DOHH2 (cell line): ENCODE data around the gene SLC38A9.
"Not testable (repeated sequence)": the region's sequence is repeated elsewhere in the genome, so short reads cannot be mapped to it uniquely, and the experiment has no call there.

Experiments
- H3F3A ChIP-seq: fragments of 200-600 bp; sonication (generic), shearing (Covaris generic); 2 replicates; pipeline ENCODE4 v1.6.0; 2016; ENCODE audit warnings: antibody characterized with exemption, mild to moderate bottlenecking; ENCODE audit not compliant: control insufficient read depth, insufficient read depth
- H3K27ac ChIP-seq: fragments of 200-600 bp; sonication (generic); 2 replicates; pipeline ENCODE4 v1.5.1; 2014; ENCODE audit warnings: low read depth, mild to moderate bottlenecking, low read length, moderate library complexity
- H3K27me3 ChIP-seq: fragments of 200-600 bp; sonication (generic); 2 replicates; pipeline ENCODE4 v1.6.1; 2014; ENCODE audit warnings: mild to moderate bottlenecking, low read length, mixed read lengths; ENCODE audit not compliant: control insufficient read depth
- H3K36me3 ChIP-seq: fragments of 200-600 bp; sonication (generic); 2 replicates; pipeline ENCODE4 v1.6.1; 2014; ENCODE audit warnings: mild to moderate bottlenecking, low read length, moderate library complexity, mixed read lengths; ENCODE audit not compliant: control insufficient read depth
- H3K4me1 ChIP-seq: fragments of 200-600 bp; sonication (generic); 2 replicates; pipeline ENCODE4 v1.6.1; 2014; ENCODE audit warnings: mild to moderate bottlenecking, low read length, mixed read lengths; ENCODE audit not compliant: control insufficient read depth
- H3K4me2 ChIP-seq: fragments of 200-600 bp; sonication (generic); 2 replicates; pipeline ENCODE4 v1.6.0; 2014; ENCODE audit warnings: mild to moderate bottlenecking, low read length, moderate library complexity
- H3K4me3 ChIP-seq: fragments of 200-600 bp; sonication (generic); 2 replicates; pipeline ENCODE4 v1.5.1; 2014; ENCODE audit warnings: mild to moderate bottlenecking, low read length, mixed read lengths
- H3K79me2 ChIP-seq: fragments of 200-600 bp; sonication (generic); 2 replicates; pipeline ENCODE4 v1.6.1; 2014; ENCODE audit warnings: mild to moderate bottlenecking, low read length, mixed read lengths; ENCODE audit not compliant: control insufficient read depth
- H3K9me2 ChIP-seq: fragments of 200-600 bp; sonication (generic); replicated peaks from 2 replicates; pipeline ENCODE4 v1.6.1; 2014; ENCODE audit warnings: mild to moderate bottlenecking, low read length, mixed read lengths; ENCODE audit not compliant: control insufficient read depth
- H3K9me3 ChIP-seq: fragments of 200-600 bp; sonication (generic); 2 replicates; pipeline ENCODE4 v1.6.1; 2014; ENCODE audit warnings: antibody characterized with exemption, low read length, mixed read lengths; ENCODE audit not compliant: control insufficient read depth, insufficient read depth
- H4K20me1 ChIP-seq: fragments of 200-600 bp; sonication (generic); 2 replicates; pipeline ENCODE4 v1.6.0; 2014; ENCODE audit warnings: low read depth, mild to moderate bottlenecking, antibody characterized with exemption, low read length, moderate library complexity; ENCODE audit not compliant: control insufficient read depth, insufficient read depth
- EZH2phosphoT487 ChIP-seq: fragments of 200-600 bp; sonication (generic); IDR thresholded peaks from 2 replicates; pipeline ENCODE4 v1.6.1; 2017; ENCODE audit warnings: borderline replicate concordance, mild to moderate bottlenecking, antibody characterized with exemption, low read length, moderate library complexity, mixed read lengths
- TF ChIP-seq, protein P1 (sequence below): fragments of 200-600 bp; sonication (generic); IDR thresholded peaks from one replicate; pipeline ENCODE4 v1.5.1; 2014; ENCODE audit warnings: antibody characterized with exemption, mild to moderate bottlenecking, low read depth, low read length; ENCODE audit not compliant: poor library complexity, severe bottlenecking

Gene SLC38A9

DNA sequence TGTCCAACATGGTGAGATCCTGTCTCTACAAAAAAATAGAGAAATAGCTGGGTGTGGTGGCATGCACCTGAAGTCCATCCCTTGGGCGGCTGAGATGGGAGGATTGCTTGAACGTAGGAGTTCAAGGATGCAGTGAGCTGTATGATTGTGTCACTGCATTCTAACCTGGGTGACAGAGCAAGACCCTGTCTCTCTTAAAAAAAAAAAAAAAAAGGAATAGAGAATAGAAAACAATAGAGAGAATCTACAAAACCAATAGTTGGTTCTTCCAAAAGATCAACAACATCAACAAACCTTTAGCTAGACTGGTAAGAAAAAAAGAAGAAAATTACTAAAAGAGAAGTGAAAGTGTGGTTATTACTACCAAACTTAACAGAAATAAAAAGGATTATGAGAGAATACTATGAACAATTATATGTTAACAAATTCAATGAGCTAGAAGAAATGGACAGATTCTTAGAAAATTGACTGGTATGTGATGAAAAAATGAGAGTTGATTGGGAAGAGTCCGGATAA lies 8.1 kb upstream of the SLC38A9 start:
- H3K4me3 ChIP-seq = no peak overlapping the region
- no peaks in the 10 kb centered on the region for H4K20me1 ChIP-seq
- no peaks in the 10 kb centered on the region for H3K9me2 ChIP-seq
- H3K79me2 ChIP-seq = no peaks in the 10 kb centered on the region
- TF ChIP-seq, protein P1, sequence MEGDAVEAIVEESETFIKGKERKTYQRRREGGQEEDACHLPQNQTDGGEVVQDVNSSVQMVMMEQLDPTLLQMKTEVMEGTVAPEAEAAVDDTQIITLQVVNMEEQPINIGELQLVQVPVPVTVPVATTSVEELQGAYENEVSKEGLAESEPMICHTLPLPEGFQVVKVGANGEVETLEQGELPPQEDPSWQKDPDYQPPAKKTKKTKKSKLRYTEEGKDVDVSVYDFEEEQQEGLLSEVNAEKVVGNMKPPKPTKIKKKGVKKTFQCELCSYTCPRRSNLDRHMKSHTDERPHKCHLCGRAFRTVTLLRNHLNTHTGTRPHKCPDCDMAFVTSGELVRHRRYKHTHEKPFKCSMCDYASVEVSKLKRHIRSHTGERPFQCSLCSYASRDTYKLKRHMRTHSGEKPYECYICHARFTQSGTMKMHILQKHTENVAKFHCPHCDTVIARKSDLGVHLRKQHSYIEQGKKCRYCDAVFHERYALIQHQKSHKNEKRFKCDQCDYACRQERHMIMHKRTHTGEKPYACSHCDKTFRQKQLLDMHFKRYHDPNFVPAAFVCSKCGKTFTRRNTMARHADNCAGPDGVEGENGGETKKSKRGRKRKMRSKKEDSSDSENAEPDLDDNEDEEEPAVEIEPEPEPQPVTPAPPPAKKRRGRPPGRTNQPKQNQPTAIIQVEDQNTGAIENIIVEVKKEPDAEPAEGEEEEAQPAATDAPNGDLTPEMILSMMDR = no peak
- TF ChIP-seq EZH2phosphoT487 = no peak
- H3K27ac ChIP-seq = no peak overlapping the region
- H3K4me2 ChIP-seq = no peak overlapping the region
- no peaks in the 10 kb centered on the region for H3K36me3 ChIP-seq
- H3K9me3 ChIP-seq = no peaks in the 10 kb centered on the region
- no peaks in the 10 kb centered on the region for H3F3A ChIP-seq
- H3K27me3 ChIP-seq = no peaks in the 10 kb centered on the region
- no peaks in the 10 kb centered on the region for H3K4me1 ChIP-seq

DNA sequence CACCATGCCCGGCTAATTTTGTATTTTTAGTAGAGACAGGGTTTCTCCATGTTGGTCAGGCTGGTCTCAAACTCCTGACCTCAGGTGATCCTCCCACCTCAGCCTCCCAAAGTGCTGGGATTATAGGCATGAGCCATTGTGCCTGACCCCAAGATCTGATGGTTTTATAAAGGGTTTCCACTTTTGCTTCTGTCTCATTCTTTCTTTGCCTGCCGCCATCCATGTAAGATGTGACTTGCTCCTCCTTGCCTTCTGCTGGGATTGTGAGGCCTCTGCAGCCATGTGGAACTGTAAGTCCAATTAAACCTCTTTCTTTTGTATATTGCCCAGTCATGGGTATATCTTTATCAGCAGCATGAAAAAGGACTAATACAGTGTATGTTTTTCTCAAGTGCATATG lies 6.9 kb upstream of the SLC38A9 start:
- H3F3A ChIP-seq, H3K4me1 ChIP-seq, H4K20me1 ChIP-seq, H3K36me3 ChIP-seq, H3K79me2 ChIP-seq, H3K4me2 ChIP-seq, H3K9me3 ChIP-seq, H3K27me3 ChIP-seq, H3K9me2 ChIP-seq, H3K4me3 ChIP-seq, H3K27ac ChIP-seq: not testable (repeated sequence)

DNA sequence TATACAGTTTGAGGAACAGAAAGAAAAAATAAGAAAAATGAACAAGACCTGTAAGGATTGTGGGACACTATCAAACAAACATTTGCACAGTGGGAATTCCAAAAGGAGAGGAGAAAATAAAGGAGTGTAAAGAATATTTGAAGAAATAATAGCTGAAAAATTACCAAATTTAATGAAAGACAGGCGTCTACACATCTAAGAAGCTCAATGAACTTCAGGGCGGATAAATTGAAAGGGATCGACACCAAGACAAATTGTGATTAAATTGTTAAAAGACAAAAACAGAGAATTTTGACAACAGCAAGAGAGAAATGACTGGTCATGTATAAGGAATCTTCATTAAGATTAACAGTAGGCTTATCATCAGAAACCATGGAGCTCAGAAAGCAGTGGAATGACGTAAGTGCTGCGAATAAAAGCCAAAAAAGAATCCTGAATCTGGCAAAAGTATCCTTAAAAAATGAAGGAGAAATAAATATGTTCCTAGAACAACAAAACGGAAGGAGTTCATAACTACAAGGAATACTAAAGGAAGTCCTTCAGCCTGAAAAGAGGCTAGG lies 3.5 kb upstream of the SLC38A9 start:
- no peaks in the 10 kb centered on the region for H4K20me1 ChIP-seq
- H3F3A ChIP-seq = no peaks in the 10 kb centered on the region
- no peak overlapping the region for H3K27ac ChIP-seq
- H3K9me3 ChIP-seq = no peaks in the 10 kb centered on the region
- no peaks in the 10 kb centered on the region for H3K36me3 ChIP-seq
- H3K4me2 ChIP-seq = no peak overlapping the region
- no peaks in the 10 kb centered on the region for H3K9me2 ChIP-seq
- H3K27me3 ChIP-seq = no peaks in the 10 kb centered on the region
- TF ChIP-seq EZH2phosphoT487 = no peak
- TF ChIP-seq, protein P1 = no peak
- peaks cover 14% of the 10 kb centered on the region for H3K79me2 ChIP-seq
- H3K4me1 ChIP-seq = peaks cover 15% of the 10 kb centered on the region
- no peak overlapping the region for H3K4me3 ChIP-seq

DNA sequence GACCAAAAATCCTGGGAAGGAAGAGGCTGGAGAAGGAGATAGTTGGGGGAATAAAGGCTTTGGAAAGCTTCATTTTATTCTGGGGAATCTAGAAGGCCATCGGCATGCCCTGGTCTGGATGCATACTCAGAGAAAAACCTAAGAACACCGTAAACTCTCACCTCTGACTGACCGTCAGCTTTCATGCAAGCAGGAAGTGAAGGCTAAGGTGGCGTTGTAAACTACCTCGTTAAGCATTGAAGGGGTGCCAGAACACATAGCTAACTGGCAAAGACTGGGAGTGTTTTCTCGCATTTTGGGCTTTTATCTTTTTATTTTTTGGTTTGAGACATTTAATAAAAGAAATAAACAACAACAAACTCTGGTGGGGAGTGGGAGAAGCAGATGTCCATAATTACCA lies 2.6 kb upstream of the SLC38A9 start:
- no peak overlapping the region for H3K4me3 ChIP-seq
- H3K27me3 ChIP-seq = no peaks in the 10 kb centered on the region
- H3K79me2 ChIP-seq = peaks cover 14% of the 10 kb centered on the region
- no peak overlapping the region for H3K4me2 ChIP-seq
- H3F3A ChIP-seq = no peaks in the 10 kb centered on the region
- no peaks in the 10 kb centered on the region for H3K36me3 ChIP-seq
- no peak for TF ChIP-seq EZH2phosphoT487
- TF ChIP-seq, protein P1 = no peak
- no peaks in the 10 kb centered on the region for H3K9me3 ChIP-seq
- no peaks in the 10 kb centered on the region for H3K9me2 ChIP-seq
- H4K20me1 ChIP-seq = no peaks in the 10 kb centered on the region
- H3K27ac ChIP-seq = no peak overlapping the region
- peaks cover 15% of the 10 kb centered on the region for H3K4me1 ChIP-seq
